Hematopoietic multipotent progenitor cell treated with erythropoietin and hydrocortisone succinate and interleukin-3 and kit ligand, for 17 days (in vitro differentiated cells): Measurements from ENCODE around the gene ZNF497.
"Not testable (repeated sequence)": the region's sequence is repeated elsewhere in the genome, so short reads cannot be mapped to it uniquely, and the experiment has no call there.

Experiments used
- DNase-seq: peaks from one replicate; pipeline ENCODE4 v3.0.0-alpha.2; 2015; ENCODE audit warnings: low spot score

ZNF497 gene

GRCh38 chr19:58362272-58362994 is at the start of gene ZNF497:
ZNF497 (minus strand) TSS chr19:58362751; CDS start chr19:58357635, 5,116 bp downstream.
- peak; percentile 94 for DNase-seq

- DNase-seq: no peak
Measured at GRCh38 chr19:58409010-58409790, 46.6 kb upstream of the ZNF497 start.

GRCh38 chr19:58408152-58409009 is 45.8 kb upstream of the ZNF497 start, which contains the start of gene ZNF584:
ZNF584 (plus strand) TSS chr19:58408649; CDS start chr19:58409148, 499 bp downstream.
- DNase-seq: peak; percentile 95

GRCh38 chr19:58407658-58408151 is 45.2 kb upstream of the ZNF497 start:
- no peak for DNase-seq

- DNase-seq: no peak
Measured at GRCh38 chr19:58406818-58407657, 44.5 kb upstream of the ZNF497 start.

- DNase-seq: not testable (repeated sequence)
Measured at GRCh38 chr19:58403920-58404478, 41.4 kb upstream of the ZNF497 start.

GRCh38 chr19:58401840-58402421 is 39.4 kb upstream of the ZNF497 start:
- no peak for DNase-seq

- peak; percentile 98 for DNase-seq
Measured at GRCh38 chr19:58400916-58401839, 38.6 kb upstream of the ZNF497 start.

- DNase-seq: no peak
Measured at GRCh38 chr19:58400316-58400915, 37.9 kb upstream of the ZNF497 start.

- DNase-seq: peak; percentile 3
Measured at GRCh38 chr19:58399903-58400302, 37.4 kb upstream of the ZNF497 start.

GRCh38 chr19:58398545-58398944 is 36.0 kb upstream of the ZNF497 start:
- DNase-seq: no peak

GRCh38 chr19:58398087-58398486 is 35.5 kb upstream of the ZNF497 start:
- no peak for DNase-seq

- no peak for DNase-seq
Measured at GRCh38 chr19:58397533-58398037, 35.0 kb upstream of the ZNF497 start.

- no peak for DNase-seq
Measured at GRCh38 chr19:58396691-58397532, 34.4 kb upstream of the ZNF497 start.

GRCh38 chr19:58395979-58396627 is 33.6 kb upstream of the ZNF497 start:
- no peak for DNase-seq

- DNase-seq: no peak
Measured at GRCh38 chr19:58395220-58395978, 32.8 kb upstream of the ZNF497 start, which contains the start of gene RNF225. RNF225 (plus strand) TSS chr19:58395656; CDS start chr19:58396090, 434 bp downstream.
